HEK293 (cell line): ENCODE results near the gene CFI.

Experiments
- CTCF ChIA-PET: fragments of 350-600 bp; formaldehyde crosslinking; extraction: SDS; loops from one replicate; lab custom pipeline; 2021; ENCODE audit warnings: antibody characterized with exemption; lab: Yijun Ruan, JAX
- POLR2A ChIA-PET: fragments of 300-600 bp; formaldehyde crosslinking; extraction: SDS; loops from one replicate; lab custom pipeline; 2020; ENCODE audit warnings: antibody characterized with exemption, inconsistent platforms; lab: Yijun Ruan, JAX
- H3K27ac ChIP-seq: fragments of 200-500 bp; sonication (Bioruptor generic); 2 replicates; pipeline ENCODE4 v1.5.1; 2014; ENCODE audit warnings: low read depth, low read length, control low read depth, inconsistent platforms; ENCODE audit errors: extremely low read depth
- H3K36me3 ChIP-seq, 2 experiments: fragments of 200-500 bp in 1 of 2; sonication (Bioruptor generic) in 1 of 2; 1 replicate in 1 of 2; 2 replicates in 1 of 2; pipeline ENCODE4 v1.5.1; 2014 to 2017; ENCODE audit warnings: inconsistent platforms in 2 of 2, low read length in 2 of 2; ENCODE audit not compliant: control insufficient read depth in 2 of 2, insufficient read depth in 1 of 2
- H3K4me1 ChIP-seq: fragments of 200-500 bp; sonication (Bioruptor generic); 2 replicates; pipeline ENCODE4 v1.5.1; 2014; ENCODE audit warnings: mild to moderate bottlenecking, low read length, inconsistent platforms; ENCODE audit not compliant: control insufficient read depth, insufficient read depth
- H3K4me3 ChIP-seq: 2 replicates; pipeline ENCODE4 v1.5.1; 2011; ENCODE audit warnings: low read depth, mild to moderate bottlenecking, control low read depth, low read length, moderate library complexity
- H3K9me3 ChIP-seq: fragments of 200-500 bp; sonication (Bioruptor generic); 2 replicates; pipeline ENCODE4 v1.5.1; 2014; ENCODE audit warnings: low read depth, low read length, inconsistent platforms; ENCODE audit not compliant: control insufficient read depth, insufficient read depth
- BCL11B ChIP-seq: fragments of 450-650 bp; formaldehyde crosslinking; IDR thresholded peaks from 2 replicates; pipeline ENCODE4 v1.5.1; 2016; ENCODE audit warnings: low read depth, missing biosample characterization, missing genetic modification characterization
- BCL6B ChIP-seq: fragments of 450-650 bp; formaldehyde crosslinking; IDR thresholded peaks from 2 replicates; pipeline ENCODE4 v1.5.1; 2017; ENCODE audit warnings: missing biosample characterization, missing genetic modification characterization
- FEZF1 ChIP-seq: fragments of 450-650 bp; formaldehyde crosslinking; IDR thresholded peaks from 2 replicates; pipeline ENCODE4 v1.5.1; 2016; ENCODE audit warnings: missing biosample characterization, missing genetic modification characterization
- KLF8 ChIP-seq: fragments of 450-650 bp; formaldehyde crosslinking; IDR thresholded peaks from 2 replicates; pipeline ENCODE4 v1.5.1; 2016; ENCODE audit warnings: missing biosample characterization, missing genetic modification characterization
- OVOL3 ChIP-seq: fragments of 450-650 bp; formaldehyde crosslinking; IDR thresholded peaks from 2 replicates; pipeline ENCODE4 v1.5.1; 2016; ENCODE audit warnings: missing biosample characterization, missing genetic modification characterization
- TCF7L2 ChIP-seq: IDR thresholded peaks from 2 replicates; pipeline ENCODE4 v1.6.1; 2011; ENCODE audit warnings: low read depth, mild to moderate bottlenecking, inconsistent platforms, low read length, moderate library complexity, borderline replicate concordance
- YY1 ChIP-seq: fragments of 450-650 bp; formaldehyde crosslinking; IDR thresholded peaks from 2 replicates; pipeline ENCODE4 v1.5.1; 2018; ENCODE audit warnings: missing biosample characterization, missing genetic modification characterization
- ZBTB10 ChIP-seq: fragments of 450-650 bp; formaldehyde crosslinking; IDR thresholded peaks from 2 replicates; pipeline ENCODE4 v1.5.1; 2016; ENCODE audit warnings: missing biosample characterization, missing genetic modification characterization
- ZBTB21 ChIP-seq: fragments of 450-650 bp; formaldehyde crosslinking; IDR thresholded peaks from 2 replicates; pipeline ENCODE4 v1.5.1; 2017; ENCODE audit warnings: missing biosample characterization, missing genetic modification characterization
- ZEB2 ChIP-seq: fragments of 450-650 bp; formaldehyde crosslinking; IDR thresholded peaks from 2 replicates; pipeline ENCODE4 v1.5.1; 2016; ENCODE audit warnings: missing biosample characterization, missing genetic modification characterization
- ZNF223 ChIP-seq: fragments of 450-650 bp; formaldehyde crosslinking; IDR thresholded peaks from 2 replicates; pipeline ENCODE4 v1.5.1; 2016; ENCODE audit warnings: missing biosample characterization, missing genetic modification characterization
- ZNF311 ChIP-seq: fragments of 450-650 bp; formaldehyde crosslinking; IDR thresholded peaks from 2 replicates; pipeline ENCODE4 v1.5.1; 2017; ENCODE audit warnings: missing biosample characterization, missing genetic modification characterization, borderline replicate concordance
- ZNF324 ChIP-seq: fragments of 450-650 bp; formaldehyde crosslinking; IDR thresholded peaks from 2 replicates; pipeline ENCODE4 v1.5.1; 2016; ENCODE audit warnings: missing biosample characterization, missing genetic modification characterization
- ZNF366 ChIP-seq: fragments of 450-650 bp; formaldehyde crosslinking; conservative IDR thresholded peaks from 2 replicates; pipeline ENCODE4 v1.5.1; 2016; ENCODE audit warnings: missing biosample characterization, missing genetic modification characterization
- ZNF394 ChIP-seq: fragments of 450-650 bp; formaldehyde crosslinking; IDR thresholded peaks from 2 replicates; pipeline ENCODE4 v1.5.1; 2016; ENCODE audit warnings: missing biosample characterization, missing genetic modification characterization, mild to moderate bottlenecking, moderate library complexity, borderline replicate concordance
- ZNF513 ChIP-seq: fragments of 450-650 bp; IDR thresholded peaks from 2 replicates; pipeline ENCODE4 v1.5.1; 2018; ENCODE audit warnings: missing biosample characterization, missing genetic modification characterization
- ZNF514 ChIP-seq: fragments of 450-650 bp; formaldehyde crosslinking; IDR thresholded peaks from 2 replicates; pipeline ENCODE4 v1.5.1; 2016; ENCODE audit warnings: missing biosample characterization, missing genetic modification characterization
- ZNF549 ChIP-seq: fragments of 450-650 bp; IDR thresholded peaks from 2 replicates; pipeline ENCODE4 v1.5.1; 2018; ENCODE audit warnings: missing biosample characterization, missing genetic modification characterization, mild to moderate bottlenecking, inconsistent platforms, moderate library complexity
- ZNF555 ChIP-seq: fragments of 450-650 bp; formaldehyde crosslinking; conservative IDR thresholded peaks from 2 replicates; pipeline ENCODE4 v1.5.1; 2017; ENCODE audit warnings: missing biosample characterization, mild to moderate bottlenecking, missing genetic modification characterization, inconsistent platforms
- ZNF585B ChIP-seq: fragments of 450-650 bp; formaldehyde crosslinking; IDR thresholded peaks from 2 replicates; pipeline ENCODE4 v1.5.1; 2016; ENCODE audit warnings: missing biosample characterization, missing genetic modification characterization
- ZNF596 ChIP-seq: fragments of 450-650 bp; IDR thresholded peaks from 2 replicates; pipeline ENCODE4 v1.5.0; 2018; ENCODE audit warnings: missing biosample characterization, mild to moderate bottlenecking, missing genetic modification characterization, moderate library complexity
- ZNF707 ChIP-seq: fragments of 450-650 bp; formaldehyde crosslinking; IDR thresholded peaks from 2 replicates; pipeline ENCODE4 v1.5.1; 2016; ENCODE audit warnings: missing biosample characterization, missing genetic modification characterization
- ZNF830 ChIP-seq: fragments of 450-650 bp; IDR thresholded peaks from 2 replicates; pipeline ENCODE4 v1.5.0; 2018; ENCODE audit warnings: missing biosample characterization, missing genetic modification characterization, low read depth, mild to moderate bottlenecking, moderate library complexity
- ZSCAN16 ChIP-seq: fragments of 450-650 bp; formaldehyde crosslinking; IDR thresholded peaks from 2 replicates; pipeline ENCODE4 v1.5.1; 2016; ENCODE audit warnings: missing biosample characterization, missing genetic modification characterization

CFI gene

GRCh38 chr4:109820563-109820962 lies 18.8 kb upstream of the CFI start:
- no peaks in the 10 kb centered on the region for H3K4me1 ChIP-seq
- no peaks in the 10 kb centered on the region for H3K9me3 ChIP-seq
- TF ChIP-seq ZNF513 (no peak), FEZF1 (tag by site-specific recombination) (peak; percentile 53; the same call in 1 of the 2 replicates)
- ChIA-PET CTCF (no interaction called here), POLR2A (no interaction called here)
- H3K27ac ChIP-seq: no peak overlapping the region
- H3K4me3 ChIP-seq: no peak overlapping the region
- H3K36me3 ChIP-seq: peaks cover 31 to 73% of the 10 kb centered on the region in 2 experiments

- H3K27ac ChIP-seq: no peak overlapping the region
- H3K4me1 ChIP-seq: no peaks in the 10 kb centered on the region
- H3K4me3 ChIP-seq: no peak overlapping the region
- peak; percentile 47; the same call in 1 of the 2 replicates for TF ChIP-seq ZNF366 (tag by site-specific recombination)
- 0 out of 2 replicates have a peak, but pooled peaks have one; percentile 39 for TF ChIP-seq ZNF596 (tag by site-specific recombination)
- no peak for TF ChIP-seq OVOL3 (tag by site-specific recombination)
- no peak for TF ChIP-seq ZNF707 (tag by site-specific recombination)
- TF ChIP-seq, all 188 proteins: peak for 2
- ChIA-PET CTCF (no interaction called here), POLR2A (no interaction called here)
- no peaks in the 10 kb centered on the region for H3K9me3 ChIP-seq
- peaks cover 24 to 59% of the 10 kb centered on the region in 2 experiments for H3K36me3 ChIP-seq
These were observed 16.5 kb upstream of the CFI start for GRCh38 chr4:109818268-109818667.

- ChIA-PET CTCF (interaction anchor here (1.4 kb wide), 1 partner anchor 10 kb away, joined by 7 read pairs; no protein-coding TSS in a partner anchor), POLR2A (interaction anchor here (0.7 kb wide), 1 partner anchor 295 kb away, joined by 3 read pairs; no protein-coding TSS in a partner anchor)
- no peak for TF ChIP-seq BCL11B
- no peak for TF ChIP-seq TCF7L2
- no peak for TF ChIP-seq ZNF830
- TF ChIP-seq ZBTB21 (tag by site-specific recombination): no peak
- no peak for TF ChIP-seq ZNF324 (tag by site-specific recombination)
- TF ChIP-seq ZNF311 (tag by site-specific recombination): no peak
- no peak for TF ChIP-seq ZNF514 (tag by site-specific recombination)
- TF ChIP-seq FEZF1 (tag by site-specific recombination): no peak
- no peak for TF ChIP-seq KLF8 (tag by site-specific recombination)
- no peak for TF ChIP-seq ZNF223 (tag by site-specific recombination)
- no peak for TF ChIP-seq YY1 (tag by site-specific recombination)
- no peak for TF ChIP-seq ZNF596 (tag by site-specific recombination)
- TF ChIP-seq ZEB2 (tag by site-specific recombination): no peak
- no peak for TF ChIP-seq ZNF549 (tag by site-specific recombination)
- TF ChIP-seq ZNF555 (tag by site-specific recombination): no peak
- no peak for TF ChIP-seq BCL6B (tag by site-specific recombination)
- TF ChIP-seq ZSCAN16 (tag by site-specific recombination): no peak
- no peak for TF ChIP-seq ZBTB10 (tag by site-specific recombination)
- no peak for TF ChIP-seq ZNF585B (tag by site-specific recombination)
- no peak for TF ChIP-seq ZNF394
- no peaks in the 10 kb centered on the region for H3K9me3 ChIP-seq
- H3K27ac ChIP-seq: no peak overlapping the region
- peaks cover 13 to 47% of the 10 kb centered on the region in 2 experiments for H3K36me3 ChIP-seq
- H3K4me1 ChIP-seq: no peaks in the 10 kb centered on the region
- no peak overlapping the region for H3K4me3 ChIP-seq
These were observed 15.1 kb upstream of the CFI start for GRCh38 chr4:109816894-109817293.
